Measurements from ENCODE around the gene AHCTF1. TPM values are rescaled to one million over a fixed set of nuclear protein-coding genes. Genes with fewer than 3 reads are reported as not detected.

AHCTF1 gene
- total and polyA plus RNA-seq, 10 of the 15 experiments (the other 5 are each of a cell fraction or from before 2014, with no cell fraction given) = 3.4 to 45.5 (median 17.8) TPM

DNA sequence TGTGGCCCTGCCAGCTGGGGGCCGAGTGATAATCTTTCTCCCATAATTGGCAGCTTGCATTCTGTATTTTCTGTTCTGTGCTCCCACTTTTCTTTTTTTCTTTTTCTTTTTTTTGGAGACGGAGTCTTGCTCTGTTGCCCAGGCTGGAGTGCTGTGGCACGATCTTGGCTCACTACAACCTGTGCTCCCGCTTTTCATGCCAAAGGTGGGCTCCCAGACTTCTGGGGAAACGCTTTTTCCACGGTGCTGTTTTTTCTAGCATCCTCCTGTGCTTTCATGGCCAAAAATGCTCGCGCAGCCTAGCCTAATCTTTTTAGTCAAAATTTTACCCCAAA, 585 bp upstream of the AHCTF1 start:
- H2AFZ ChIP-seq (ENCODE audit: control insufficient read depth, low read depth, low read length) = peak overlapping the region; percentile 74
- no peaks in the 10 kb centered on the region for H3K27me3 ChIP-seq (replicated peaks in 1 of 2; ENCODE audit: control insufficient read depth in 2 of 2, insufficient read depth in 2 of 2, low read length in 1 of 2)
- FAIRE-seq = no peak
- H3K36me3 ChIP-seq (ENCODE audit: control insufficient read depth in 2 of 2, insufficient read depth in 2 of 2, low read length in 1 of 2) = no peaks in the 10 kb centered on the region
- H3K9ac ChIP-seq (ENCODE audit: control insufficient read depth, insufficient read depth, low read length) = peak overlapping the region; percentile 78
- intact Hi-C loops (cut with micrococcal nuclease; ENCODE audit: unreplicated experiment) = no loop called here
- WGBS (ENCODE audit: insufficient coverage, insufficient replicate concordance, low lambda C conversion rate, missing lambda C conversion rate) = 3% methylated on average over 7 of the region's 8 CpGs
- DNase-seq (ENCODE audit: low read depth, low spot score) = no peak
- no peak for ATAC-seq
- no peaks in the 10 kb centered on the region; the same call in 1 of the 3 replicates for H3K9me3 ChIP-seq (replicated peaks; ENCODE audit: control insufficient read depth, insufficient read depth, low read length)
- no peaks in the 10 kb centered on the region for H3K4me1 ChIP-seq (ENCODE audit: control insufficient read depth, insufficient read depth, low read length)
- peak overlapping the region; percentile 57; the same call in 1 of the 2 replicates for H3K27ac ChIP-seq (ENCODE audit: control insufficient read depth, insufficient read depth)
- peak overlapping the region; percentile 86 for H3K4me3 ChIP-seq
- ChIA-PET CTCF (interaction anchor here (1.0 kb wide), 2 partner anchors 28 to 39 kb away, joined by 4 to 7 read pairs; no protein-coding TSS in a partner anchor), SMC1A (ENCODE audit: uncharacterized antibody, unreplicated experiment) (no interaction called here), RAD21 (ENCODE audit: unreplicated experiment) (no interaction called here), POLR2A (interaction anchor here (0.6 to 0.9 kb wide), 3 partner anchors 27 to 207 kb away, joined by 3 to 5 read pairs (median 4); no protein-coding TSS in a partner anchor)
- H3K4me2 ChIP-seq (ENCODE audit: control insufficient read depth, insufficient read depth) = peak overlapping the region; percentile 17
- peaks cover 32% of the 10 kb centered on the region for H3K79me2 ChIP-seq (ENCODE audit: control insufficient read depth, insufficient read depth, low read length)
- in situ Hi-C loops (cut with MboI) = no loop called here
- no TSS peak for BruUV-seq (replicated peaks)
- H4K20me1 ChIP-seq (ENCODE audit: control insufficient read depth, insufficient read depth) = no peaks in the 10 kb centered on the region
- no peak for TF ChIP-seq KLF5 (IDR thresholded peaks at IDR 0.05; ENCODE audit: partially characterized antibody)
- TF ChIP-seq RELA (IDR thresholded peaks at IDR 0.05; ENCODE audit: borderline replicate concordance, partially characterized antibody) = no peak
- TF ChIP-seq, protein P1, sequence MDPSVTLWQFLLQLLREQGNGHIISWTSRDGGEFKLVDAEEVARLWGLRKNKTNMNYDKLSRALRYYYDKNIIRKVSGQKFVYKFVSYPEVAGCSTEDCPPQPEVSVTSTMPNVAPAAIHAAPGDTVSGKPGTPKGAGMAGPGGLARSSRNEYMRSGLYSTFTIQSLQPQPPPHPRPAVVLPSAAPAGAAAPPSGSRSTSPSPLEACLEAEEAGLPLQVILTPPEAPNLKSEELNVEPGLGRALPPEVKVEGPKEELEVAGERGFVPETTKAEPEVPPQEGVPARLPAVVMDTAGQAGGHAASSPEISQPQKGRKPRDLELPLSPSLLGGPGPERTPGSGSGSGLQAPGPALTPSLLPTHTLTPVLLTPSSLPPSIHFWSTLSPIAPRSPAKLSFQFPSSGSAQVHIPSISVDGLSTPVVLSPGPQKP (IDR thresholded peaks at IDR 0.05; ENCODE audit: low read depth, low read length) = no peak
- TF ChIP-seq MYB (IDR thresholded peaks at IDR 0.05; ENCODE audit: borderline replicate concordance, low read depth, low read length) = no peak
- no peak for TF ChIP-seq IKZF2 (IDR thresholded peaks at IDR 0.05)
- 0 out of 2 replicates have a peak, but pooled peaks have one; percentile 5 for TF ChIP-seq TCF12 (IDR thresholded peaks at IDR 0.05; ENCODE audit: low read depth, low read length)
- no peak for TF ChIP-seq ESRRA (IDR thresholded peaks at IDR 0.05; ENCODE audit: low read length)
- TF ChIP-seq, protein P2, sequence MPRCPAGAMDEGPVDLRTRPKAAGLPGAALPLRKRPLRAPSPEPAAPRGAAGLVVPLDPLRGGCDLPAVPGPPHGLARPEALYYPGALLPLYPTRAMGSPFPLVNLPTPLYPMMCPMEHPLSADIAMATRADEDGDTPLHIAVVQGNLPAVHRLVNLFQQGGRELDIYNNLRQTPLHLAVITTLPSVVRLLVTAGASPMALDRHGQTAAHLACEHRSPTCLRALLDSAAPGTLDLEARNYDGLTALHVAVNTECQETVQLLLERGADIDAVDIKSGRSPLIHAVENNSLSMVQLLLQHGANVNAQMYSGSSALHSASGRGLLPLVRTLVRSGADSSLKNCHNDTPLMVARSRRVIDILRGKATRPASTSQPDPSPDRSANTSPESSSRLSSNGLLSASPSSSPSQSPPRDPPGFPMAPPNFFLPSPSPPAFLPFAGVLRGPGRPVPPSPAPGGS (IDR thresholded peaks at IDR 0.05; ENCODE audit: borderline replicate concordance, insufficient read depth, low read depth, low read length, poor library complexity, severe bottlenecking) = no peak
- TF ChIP-seq FOXK2 (IDR thresholded peaks at IDR 0.05) = no peak
- TF ChIP-seq TBL1XR1 (IDR thresholded peaks at IDR 0.05; ENCODE audit: low read depth, low read length) = no peak
- no peak for TF ChIP-seq CREM (IDR thresholded peaks at IDR 0.05; ENCODE audit: low read depth)
- no peak for TF ChIP-seq SREBF1 (IDR thresholded peaks at IDR 0.05; ENCODE audit: low read length)
- no peak for TF ChIP-seq SMARCA5 (IDR thresholded peaks at IDR 0.05)
- no peak for TF ChIP-seq TCF7 (IDR thresholded peaks at IDR 0.05; ENCODE audit: borderline replicate concordance)
- TF ChIP-seq FOXM1 (IDR thresholded peaks at IDR 0.05; ENCODE audit: low read depth, low read length) = 0 out of 2 replicates have a peak, but pooled peaks have one; percentile 35
- TF ChIP-seq YBX1 (IDR thresholded peaks at IDR 0.05) = no peak
- TF ChIP-seq TARDBP (IDR thresholded peaks at IDR 0.05; ENCODE audit: borderline replicate concordance) = 0 out of 2 replicates have a peak, but pooled peaks have one; percentile 7
- TF ChIP-seq POLR2AphosphoS2 (IDR thresholded peaks at IDR 0.05; ENCODE audit: low read depth, low read length) = no peak
- TF ChIP-seq, protein P3, sequence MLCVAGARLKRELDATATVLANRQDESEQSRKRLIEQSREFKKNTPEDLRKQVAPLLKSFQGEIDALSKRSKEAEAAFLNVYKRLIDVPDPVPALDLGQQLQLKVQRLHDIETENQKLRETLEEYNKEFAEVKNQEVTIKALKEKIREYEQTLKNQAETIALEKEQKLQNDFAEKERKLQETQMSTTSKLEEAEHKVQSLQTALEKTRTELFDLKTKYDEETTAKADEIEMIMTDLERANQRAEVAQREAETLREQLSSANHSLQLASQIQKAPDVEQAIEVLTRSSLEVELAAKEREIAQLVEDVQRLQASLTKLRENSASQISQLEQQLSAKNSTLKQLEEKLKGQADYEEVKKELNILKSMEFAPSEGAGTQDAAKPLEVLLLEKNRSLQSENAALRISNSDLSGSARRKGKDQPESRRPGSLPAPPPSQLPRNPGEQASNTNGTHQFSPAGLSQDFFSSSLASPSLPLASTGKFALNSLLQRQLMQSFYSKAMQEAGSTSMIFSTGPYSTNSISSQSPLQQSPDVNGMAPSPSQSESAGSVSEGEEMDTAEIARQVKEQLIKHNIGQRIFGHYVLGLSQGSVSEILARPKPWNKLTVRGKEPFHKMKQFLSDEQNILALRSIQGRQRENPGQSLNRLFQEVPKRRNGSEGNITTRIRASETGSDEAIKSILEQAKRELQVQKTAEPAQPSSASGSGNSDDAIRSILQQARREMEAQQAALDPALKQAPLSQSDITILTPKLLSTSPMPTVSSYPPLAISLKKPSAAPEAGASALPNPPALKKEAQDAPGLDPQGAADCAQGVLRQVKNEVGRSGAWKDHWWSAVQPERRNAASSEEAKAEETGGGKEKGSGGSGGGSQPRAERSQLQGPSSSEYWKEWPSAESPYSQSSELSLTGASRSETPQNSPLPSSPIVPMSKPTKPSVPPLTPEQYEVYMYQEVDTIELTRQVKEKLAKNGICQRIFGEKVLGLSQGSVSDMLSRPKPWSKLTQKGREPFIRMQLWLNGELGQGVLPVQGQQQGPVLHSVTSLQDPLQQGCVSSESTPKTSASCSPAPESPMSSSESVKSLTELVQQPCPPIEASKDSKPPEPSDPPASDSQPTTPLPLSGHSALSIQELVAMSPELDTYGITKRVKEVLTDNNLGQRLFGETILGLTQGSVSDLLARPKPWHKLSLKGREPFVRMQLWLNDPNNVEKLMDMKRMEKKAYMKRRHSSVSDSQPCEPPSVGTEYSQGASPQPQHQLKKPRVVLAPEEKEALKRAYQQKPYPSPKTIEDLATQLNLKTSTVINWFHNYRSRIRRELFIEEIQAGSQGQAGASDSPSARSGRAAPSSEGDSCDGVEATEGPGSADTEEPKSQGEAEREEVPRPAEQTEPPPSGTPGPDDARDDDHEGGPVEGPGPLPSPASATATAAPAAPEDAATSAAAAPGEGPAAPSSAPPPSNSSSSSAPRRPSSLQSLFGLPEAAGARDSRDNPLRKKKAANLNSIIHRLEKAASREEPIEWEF (IDR thresholded peaks at IDR 0.05; ENCODE audit: insufficient replicate concordance, low read depth, low read length) = no peak
- no peak for TF ChIP-seq CHD4 (IDR thresholded peaks at IDR 0.05)
